ENCODE measurements around the gene ST8SIA1. TPM values are rescaled to one million over a fixed set of nuclear protein-coding genes. Genes with fewer than 3 reads are reported as not detected.

Gene ST8SIA1
- total RNA-seq, 1 experiment from 2014 or later, result not detected

- H3T11ph ChIP-seq (ENCODE audit: low read length), result no peak overlapping the region
- no peaks in the 10 kb centered on the region for H3K27me3 ChIP-seq (ENCODE audit: insufficient read depth, low read length)
- no peak overlapping the region for H3K14ac ChIP-seq (ENCODE audit: insufficient read depth, low read length)
- Mint-ChIP-seq H3K27me3 (ENCODE audit: low read depth) (no peaks in the 10 kb centered on the region; the same call in 1 of the 2 replicates), H3K36me3 (ENCODE audit: insufficient read depth in 1 of 3, low read depth in 3 of 3) (no peaks in the 10 kb centered on the region), H3K9me3 (no peaks in the 10 kb centered on the region; a peak in 1 of 5 replicates), H3K4me1 (no peaks in the 10 kb centered on the region), H3K4me3 (no peak overlapping the region), H3K27ac (no peak overlapping the region)
- H3K4me1 ChIP-seq (ENCODE audit: insufficient read depth, low read length), result no peaks in the 10 kb centered on the region
- no peak overlapping the region for H2AFZ ChIP-seq (ENCODE audit: low read length)
- no peak overlapping the region for H3K4me2 ChIP-seq (ENCODE audit: insufficient read depth, insufficient read length, low read length)
- H3K27ac ChIP-seq (ENCODE audit: insufficient read length, low read depth, low read length), result no peak overlapping the region
- no peaks in the 10 kb centered on the region for H3K23me2 ChIP-seq (ENCODE audit: insufficient read length, low read depth, low read length, poor library complexity, severe bottlenecking)
- H3K4ac ChIP-seq (ENCODE audit: low read depth, low read length), result no peak overlapping the region
- no peak for DNase-seq
- H4K8ac ChIP-seq (replicated peaks; ENCODE audit: insufficient read length, low read depth, low read length), result no peak overlapping the region
- no peak overlapping the region for H2BK20ac ChIP-seq (ENCODE audit: low read depth, low read length, poor library complexity, severe bottlenecking)
- H3K9ac ChIP-seq (ENCODE audit: extremely low read depth, insufficient read length, low read length), result no peak overlapping the region
- no peak overlapping the region for H3K56ac ChIP-seq (ENCODE audit: insufficient read length, low read depth, low read length)
- no peak overlapping the region for H4K5ac ChIP-seq (ENCODE audit: insufficient read length, low read depth, low read length)
- H2BK12ac ChIP-seq (ENCODE audit: insufficient read length, low read depth, low read length), result no peak overlapping the region
- H2BK120ac ChIP-seq (ENCODE audit: low read depth, low read length, poor library complexity, severe bottlenecking), result no peak overlapping the region
- no peak for TF ChIP-seq CTCF (conservative IDR thresholded peaks at IDR 0.05)
- H4K91ac ChIP-seq (ENCODE audit: insufficient read length, low read depth, low read length), result no peak overlapping the region
- no peak overlapping the region for H3K18ac ChIP-seq (ENCODE audit: insufficient read length, low read depth, low read length)
- no CpG with 5 or more reads among the region's 5 CpGs for WGBS (ENCODE audit: extremely low coverage, insufficient read length, low lambda C conversion rate)
- H3K79me2 ChIP-seq (ENCODE audit: insufficient read depth, low read length), result no peaks in the 10 kb centered on the region
- no peak overlapping the region for H3K23ac ChIP-seq (ENCODE audit: insufficient read length, low read depth, low read length)
- no peak overlapping the region for H2AK5ac ChIP-seq (ENCODE audit: insufficient read length, low read length)
- no peaks in the 10 kb centered on the region for H3K79me1 ChIP-seq (ENCODE audit: insufficient read depth, low read depth, low read length, poor library complexity, severe bottlenecking)
- no peak overlapping the region for H2BK5ac ChIP-seq (ENCODE audit: insufficient read length, low read length)
- H4K20me1 ChIP-seq (ENCODE audit: control insufficient read depth, insufficient read depth, insufficient read length), result no peaks in the 10 kb centered on the region
- H3K9me3 ChIP-seq (ENCODE audit: control insufficient read depth, low read depth, low read length), result no peaks in the 10 kb centered on the region
- no peak overlapping the region for H2BK15ac ChIP-seq (ENCODE audit: low read depth, low read length)
These were observed 20.6 kb upstream of the ST8SIA1 start for GRCh38 chr12:22355011-22355580.
